ENCODE data around the gene ISG20.

The ISG20 gene

DNA sequence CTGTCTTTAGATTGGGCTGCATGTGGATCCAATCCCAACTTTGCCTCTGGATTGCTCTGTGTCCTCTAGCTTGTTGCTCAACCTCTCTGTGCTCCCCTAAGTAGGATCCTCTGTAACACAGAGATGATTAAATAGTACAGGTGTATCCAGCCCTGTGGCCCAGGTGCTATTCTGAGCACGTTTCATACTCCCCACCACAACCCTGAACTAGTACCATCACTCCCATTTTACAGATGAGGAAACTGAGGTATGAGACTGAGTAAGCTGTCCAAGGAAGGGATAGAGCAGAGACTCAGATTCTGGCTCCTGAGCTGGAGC is 7.2 kb downstream of the ISG20 start:
- Histone ChIP-seq H3K9ac (ENCODE audit: insufficient read length, low read depth) (no peak overlapping the region), H3K4me1 (ENCODE audit: insufficient read depth, insufficient read length) (peaks cover 3% of the 10 kb centered on the region), H3K36me3 (ENCODE audit: insufficient read depth, insufficient read length, low read length) (no peaks in the 10 kb centered on the region), H3K27me3 (ENCODE audit: insufficient read depth, insufficient read length) (no peaks in the 10 kb centered on the region), H3K4me3 (ENCODE audit: insufficient read length, low read depth) (no peak overlapping the region), H3K9me3 (ENCODE audit: insufficient read depth, low read length) (no peaks in the 10 kb centered on the region)
- no peak for TF ChIP-seq YY1 (IDR thresholded peaks at IDR 0.05; ENCODE audit: insufficient read depth, insufficient read length)
- no peak for TF ChIP-seq SUZ12 (IDR thresholded peaks at IDR 0.05; ENCODE audit: extremely low read depth, insufficient read depth, insufficient read length)
- DNase-seq (ENCODE audit: low read depth, low spot score), result no peak

DNA sequence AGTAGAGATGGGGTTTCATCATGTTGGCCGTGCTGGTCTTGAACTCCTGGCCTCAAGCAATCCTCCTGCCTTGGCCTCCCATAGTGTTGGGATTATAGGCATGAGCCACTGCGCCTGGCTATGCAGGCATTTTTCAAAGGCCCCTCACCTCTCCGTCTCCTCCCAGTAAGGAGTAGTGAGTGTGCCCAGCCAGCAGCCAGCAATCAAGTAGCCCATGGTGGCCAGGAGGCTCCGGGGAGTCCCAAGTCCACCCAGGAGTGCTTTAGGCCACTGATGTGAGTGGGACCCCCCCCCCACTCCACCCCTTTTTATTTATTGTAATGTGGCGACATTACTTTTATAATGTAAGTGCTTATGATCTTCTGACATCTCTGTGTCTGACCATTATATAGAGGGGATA is 8.1 kb downstream of the ISG20 start:
- TF ChIP-seq YY1 (IDR thresholded peaks at IDR 0.05; ENCODE audit: insufficient read depth, insufficient read length) (no peak), SUZ12 (IDR thresholded peaks at IDR 0.05; ENCODE audit: extremely low read depth, insufficient read depth, insufficient read length) (no peak), ZNF274 (IDR thresholded peaks at IDR 0.05; ENCODE audit: low read depth, low read length) (no peak)
- Histone ChIP-seq H3K27me3 (ENCODE audit: insufficient read depth, insufficient read length) (no peaks in the 10 kb centered on the region), H3K4me3 (ENCODE audit: insufficient read length, low read depth) (no peak overlapping the region), H3K36me3 (ENCODE audit: insufficient read depth, insufficient read length, low read length) (no peaks in the 10 kb centered on the region), H3K9ac (ENCODE audit: insufficient read length, low read depth) (no peak overlapping the region), H3K4me1 (ENCODE audit: insufficient read depth, insufficient read length) (peaks cover 4% of the 10 kb centered on the region), H3K9me3 (ENCODE audit: insufficient read depth, low read length) (no peaks in the 10 kb centered on the region; the same call in 1 of the 2 replicates)
- no peak for DNase-seq (ENCODE audit: low read depth, low spot score)

DNA sequence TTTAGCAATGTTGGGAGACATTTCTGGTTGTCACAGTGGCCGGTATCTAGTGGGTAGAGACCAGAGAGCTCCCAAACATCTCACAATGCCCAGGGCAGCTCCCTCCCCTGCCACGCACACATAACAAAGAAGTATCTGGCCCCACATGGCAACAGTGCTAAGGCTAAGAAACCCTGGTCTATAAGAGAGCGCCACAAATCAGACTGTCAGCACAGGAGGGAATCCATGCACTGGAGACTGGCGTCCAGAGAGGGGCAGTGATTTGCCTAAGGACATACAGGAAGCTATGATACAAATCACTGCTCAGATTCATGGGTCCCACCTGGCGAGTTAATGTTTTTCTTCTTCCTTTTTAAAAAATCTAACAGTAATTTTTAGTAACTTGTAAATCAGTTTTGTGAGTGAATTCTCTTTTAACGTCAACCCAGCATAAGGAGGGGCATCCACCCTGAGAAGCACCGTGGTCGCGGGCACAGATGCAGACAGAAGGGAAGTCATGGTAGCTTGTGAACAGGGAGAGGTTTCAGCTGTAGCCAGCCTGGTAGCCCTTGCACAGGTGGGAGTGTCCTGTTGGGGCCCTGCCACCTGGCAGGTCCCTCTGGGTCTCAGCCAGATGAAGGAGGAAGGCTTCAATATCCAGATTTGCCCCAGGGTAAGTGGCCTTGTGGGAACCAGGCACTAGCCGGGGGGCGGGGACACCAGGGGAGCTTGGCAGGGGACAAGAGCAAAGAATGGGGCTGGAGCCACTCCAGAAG is 8.7 kb downstream of the ISG20 start:
- no peak overlapping the region for H3K9ac ChIP-seq (ENCODE audit: insufficient read length, low read depth)
- TF ChIP-seq YY1 (IDR thresholded peaks at IDR 0.05; ENCODE audit: insufficient read depth, insufficient read length) (no peak), SUZ12 (IDR thresholded peaks at IDR 0.05; ENCODE audit: extremely low read depth, insufficient read depth, insufficient read length) (no peak), ZNF274 (IDR thresholded peaks at IDR 0.05; ENCODE audit: low read depth, low read length) (no peak)
- H3K27me3 ChIP-seq (ENCODE audit: insufficient read depth, insufficient read length), result no peaks in the 10 kb centered on the region
- no peak for DNase-seq (ENCODE audit: low read depth, low spot score)
- H3K4me3 ChIP-seq (ENCODE audit: insufficient read length, low read depth), result no peak overlapping the region
- no peaks in the 10 kb centered on the region for H3K36me3 ChIP-seq (ENCODE audit: insufficient read depth, insufficient read length, low read length)
- peaks cover 6% of the 10 kb centered on the region for H3K4me1 ChIP-seq (ENCODE audit: insufficient read depth, insufficient read length)
- H3K9me3 ChIP-seq (ENCODE audit: insufficient read depth, low read length), result no peaks in the 10 kb centered on the region; the same call in 1 of the 2 replicates

DNA sequence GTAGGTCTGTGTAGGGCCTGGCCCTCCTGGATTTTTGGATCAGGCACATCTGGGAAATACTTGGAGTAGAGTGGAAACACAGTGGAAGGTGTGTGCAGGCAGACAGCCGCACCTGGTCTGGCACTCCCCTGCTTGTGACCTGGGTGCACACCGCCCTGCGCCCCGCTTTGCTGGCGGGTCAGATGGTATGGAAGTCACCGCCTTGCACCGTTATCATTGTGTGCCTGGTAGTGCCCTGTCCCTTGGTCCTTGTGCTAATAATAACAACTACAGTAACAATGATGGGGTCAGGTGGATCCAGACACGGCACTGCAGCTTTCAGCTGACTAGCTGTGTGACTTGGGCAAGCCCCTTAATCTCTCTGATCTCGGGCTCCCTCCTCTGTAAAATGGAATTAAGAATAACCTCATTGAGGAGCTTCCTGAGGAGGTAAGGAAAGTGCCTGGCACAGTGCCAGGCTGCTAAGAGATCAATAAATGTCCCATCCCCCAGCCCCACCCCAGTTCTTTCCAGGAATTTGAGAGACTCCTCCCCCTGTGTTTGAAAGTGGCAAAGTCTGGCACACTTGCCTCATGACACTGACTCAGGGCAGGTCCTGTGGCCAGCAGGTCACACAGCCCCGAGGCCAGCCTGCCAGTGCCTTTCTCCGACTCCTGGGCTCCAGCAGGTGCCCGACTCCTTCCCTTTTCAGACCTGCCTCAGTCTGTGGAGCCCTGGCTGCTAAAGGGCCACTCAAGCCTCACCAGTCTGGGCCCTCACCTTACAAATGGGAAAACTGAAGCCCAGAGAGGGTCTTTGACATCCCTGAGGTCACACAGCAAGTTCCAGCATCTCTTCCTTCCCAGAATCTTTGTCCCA is 9.8 kb downstream of the ISG20 start:
- H3K36me3 ChIP-seq (ENCODE audit: insufficient read depth, insufficient read length, low read length), result no peaks in the 10 kb centered on the region
- H3K9me3 ChIP-seq (ENCODE audit: insufficient read depth, low read length), result no peaks in the 10 kb centered on the region; the same call in 1 of the 2 replicates
- H3K27me3 ChIP-seq (ENCODE audit: insufficient read depth, insufficient read length), result no peaks in the 10 kb centered on the region
- TF ChIP-seq YY1 (IDR thresholded peaks at IDR 0.05; ENCODE audit: insufficient read depth, insufficient read length) (no peak), SUZ12 (IDR thresholded peaks at IDR 0.05; ENCODE audit: extremely low read depth, insufficient read depth, insufficient read length) (no peak), ZNF274 (IDR thresholded peaks at IDR 0.05; ENCODE audit: low read depth, low read length) (no peak)
- no peak overlapping the region for H3K4me3 ChIP-seq (ENCODE audit: insufficient read length, low read depth)
- peaks cover 14% of the 10 kb centered on the region for H3K4me1 ChIP-seq (ENCODE audit: insufficient read depth, insufficient read length)
- no peak for DNase-seq (ENCODE audit: low read depth, low spot score)
- H3K9ac ChIP-seq (ENCODE audit: insufficient read length, low read depth), result no peak overlapping the region

DNA sequence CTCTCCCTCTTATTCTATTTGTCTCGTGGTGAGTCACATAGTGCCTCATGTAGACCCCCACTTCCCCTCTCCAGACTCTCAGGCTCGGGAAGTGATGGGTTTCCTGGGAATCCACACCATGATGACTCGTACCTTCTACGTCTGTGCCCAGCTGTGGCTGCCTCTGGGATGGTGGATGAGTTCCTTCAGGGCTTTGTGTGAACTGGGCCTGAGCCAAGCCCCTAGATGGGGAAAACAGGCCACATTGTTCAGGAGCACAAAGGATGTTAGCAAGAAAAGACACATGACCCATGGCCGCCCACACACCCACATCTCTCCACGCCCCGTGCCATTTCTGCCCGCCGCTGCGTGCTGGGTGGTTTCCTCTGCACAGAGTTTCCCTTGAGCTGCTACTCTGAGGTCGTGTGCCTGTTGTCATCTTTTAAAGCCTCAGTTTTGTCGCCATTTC is 10.5 kb downstream of the ISG20 start:
- Histone ChIP-seq H3K27me3 (ENCODE audit: insufficient read depth, insufficient read length) (no peaks in the 10 kb centered on the region), H3K4me3 (ENCODE audit: insufficient read length, low read depth) (no peak overlapping the region), H3K9ac (ENCODE audit: insufficient read length, low read depth) (no peak overlapping the region), H3K4me1 (ENCODE audit: insufficient read depth, insufficient read length) (peaks cover 14% of the 10 kb centered on the region), H3K9me3 (ENCODE audit: insufficient read depth, low read length) (no peaks in the 10 kb centered on the region; the same call in 1 of the 2 replicates), H3K36me3 (ENCODE audit: insufficient read depth, insufficient read length, low read length) (no peaks in the 10 kb centered on the region)
- no peak for DNase-seq (ENCODE audit: low read depth, low spot score)
- no peak for TF ChIP-seq ZNF274 (IDR thresholded peaks at IDR 0.05; ENCODE audit: low read depth, low read length)
- TF ChIP-seq SUZ12 (IDR thresholded peaks at IDR 0.05; ENCODE audit: extremely low read depth, insufficient read depth, insufficient read length), result no peak
- no peak for TF ChIP-seq YY1 (IDR thresholded peaks at IDR 0.05; ENCODE audit: insufficient read depth, insufficient read length)

DNA sequence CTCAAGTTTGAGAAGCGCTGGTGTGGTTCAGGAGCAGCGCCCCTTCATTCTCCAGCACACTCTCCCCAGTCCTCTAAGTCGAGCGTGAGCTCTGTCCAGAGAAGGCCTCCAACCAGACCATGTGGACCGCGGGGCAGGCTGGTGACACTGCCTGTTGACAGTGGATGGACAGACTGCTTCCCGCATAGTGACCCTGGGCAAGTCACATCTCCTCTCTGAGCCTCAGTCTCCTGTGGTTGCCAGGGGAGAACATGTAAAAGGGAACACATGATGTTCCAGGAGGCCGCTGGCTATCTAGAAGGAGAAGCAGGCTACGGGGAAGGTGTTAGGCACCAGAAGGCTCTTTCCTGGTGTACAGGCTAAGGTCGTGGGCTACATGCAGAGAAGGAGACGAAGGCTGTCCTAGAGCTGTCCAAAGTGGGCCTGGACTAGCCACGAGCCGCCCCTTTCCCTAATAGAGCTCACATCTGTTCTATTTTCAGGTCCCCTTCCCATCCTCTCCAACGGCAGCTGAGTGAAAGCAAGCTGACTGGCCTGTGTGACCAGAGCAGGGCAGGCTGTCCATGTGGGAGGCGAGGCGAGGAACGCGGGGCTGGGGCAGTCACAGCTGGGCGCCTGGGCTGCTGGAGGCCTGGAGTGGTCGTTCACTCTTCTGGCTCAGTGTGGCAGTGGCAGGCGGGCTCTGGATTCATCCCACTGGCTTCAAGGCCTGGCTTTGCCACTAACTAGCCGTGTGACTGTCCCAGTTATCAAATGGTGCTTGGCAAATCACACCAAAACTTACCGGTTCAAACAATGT is 11.1 kb downstream of the ISG20 start:
- Histone ChIP-seq H3K9ac (ENCODE audit: insufficient read length, low read depth) (no peak overlapping the region), H3K4me3 (ENCODE audit: insufficient read length, low read depth) (no peak overlapping the region), H3K27me3 (ENCODE audit: insufficient read depth, insufficient read length) (no peaks in the 10 kb centered on the region), H3K9me3 (ENCODE audit: insufficient read depth, low read length) (no peaks in the 10 kb centered on the region; the same call in 1 of the 2 replicates), H3K36me3 (ENCODE audit: insufficient read depth, insufficient read length, low read length) (no peaks in the 10 kb centered on the region), H3K4me1 (ENCODE audit: insufficient read depth, insufficient read length) (peaks cover 14% of the 10 kb centered on the region)
- TF ChIP-seq YY1 (IDR thresholded peaks at IDR 0.05; ENCODE audit: insufficient read depth, insufficient read length), result no peak
- no peak for TF ChIP-seq ZNF274 (IDR thresholded peaks at IDR 0.05; ENCODE audit: low read depth, low read length)
- TF ChIP-seq SUZ12 (IDR thresholded peaks at IDR 0.05; ENCODE audit: extremely low read depth, insufficient read depth, insufficient read length), result no peak
- DNase-seq (ENCODE audit: low read depth, low spot score), result no peak

All from NT2/D1 (cell line).